ENCODE results near the gene GOLGA6C. TPM values are rescaled to one million over a fixed set of nuclear protein-coding genes. Genes with fewer than 3 reads are reported as not detected.

GOLGA6C gene
- total and polyA plus RNA-seq, 2 donors (not counting 1 experiment from before 2014, with no cell fraction given), result not detected

- no peak overlapping the region for H3K4me2 ChIP-seq (ENCODE audit: extremely low read depth, insufficient read depth, low read length)
- H3K27ac ChIP-seq (ENCODE audit: insufficient read depth, low read length), result no peak overlapping the region
- no peak for TF ChIP-seq EZH2 (IDR thresholded peaks at IDR 0.05; ENCODE audit: low read length, missing control alignments)
- TF ChIP-seq CTCF (conservative IDR thresholded peaks at IDR 0.05 in 1 of 2, IDR thresholded peaks at IDR 0.05 in 1 of 2; ENCODE audit: low read depth in 1 of 2, low read length in 2 of 2), result no peak
- peaks cover 20% of the 10 kb centered on the region for H3K36me3 ChIP-seq (ENCODE audit: control insufficient read depth, insufficient read depth, low read length)
- H3K4me1 ChIP-seq (ENCODE audit: control insufficient read depth, extremely low read depth, insufficient read depth, low read length), result no peaks in the 10 kb centered on the region
- H3K4me3 ChIP-seq (replicated peaks in 1 of 4; ENCODE audit: control extremely low read depth in 1 of 4, insufficient read depth in 1 of 4, low read depth in 3 of 4, low read length in 4 of 4), result no peak overlapping the region
- peaks cover 19% of the 10 kb centered on the region for H3K79me2 ChIP-seq (ENCODE audit: control insufficient read depth, insufficient read depth, low read length)
- H3K27me3 ChIP-seq (ENCODE audit: control insufficient read depth, insufficient read depth, low read length), result no peaks in the 10 kb centered on the region
- no peak overlapping the region for H2AFZ ChIP-seq (ENCODE audit: low read length)
- no peak overlapping the region for H3K9ac ChIP-seq (ENCODE audit: insufficient read depth, low read length)
- no peaks in the 10 kb centered on the region for H3K9me3 ChIP-seq (ENCODE audit: control insufficient read depth, insufficient read depth, low read depth, low read length)
- H4K20me1 ChIP-seq (ENCODE audit: control insufficient read depth, extremely low read depth, insufficient read depth, low read length), result peaks cover 2% of the 10 kb centered on the region
- no peak for DNase-seq (ENCODE audit: low read depth in 2 of 2)
Observed at GRCh38 chr15:75210811-75211230, 47.3 kb upstream of the GOLGA6C start.

GRCh38 chr15:75211436-75212199 is 46.5 kb upstream of the GOLGA6C start:
- Histone ChIP-seq H2AFZ (ENCODE audit: low read length) (no peak overlapping the region), H3K27me3 (ENCODE audit: control insufficient read depth, insufficient read depth, low read length) (no peaks in the 10 kb centered on the region), H3K79me2 (ENCODE audit: control insufficient read depth, insufficient read depth, low read length) (peaks cover 12% of the 10 kb centered on the region), H3K36me3 (ENCODE audit: control insufficient read depth, insufficient read depth, low read length) (peaks cover 20% of the 10 kb centered on the region), H3K4me3 (replicated peaks in 1 of 4; ENCODE audit: control extremely low read depth in 1 of 4, insufficient read depth in 1 of 4, low read depth in 3 of 4, low read length in 4 of 4) (no peak overlapping the region), H3K4me1 (ENCODE audit: control insufficient read depth, extremely low read depth, insufficient read depth, low read length) (no peaks in the 10 kb centered on the region), H3K4me2 (ENCODE audit: extremely low read depth, insufficient read depth, low read length) (no peak overlapping the region), H3K9me3 (ENCODE audit: control insufficient read depth, insufficient read depth, low read depth, low read length) (no peaks in the 10 kb centered on the region), H3K9ac (ENCODE audit: insufficient read depth, low read length) (no peak overlapping the region), H3K27ac (ENCODE audit: insufficient read depth, low read length) (no peak overlapping the region), H4K20me1 (ENCODE audit: control insufficient read depth, extremely low read depth, insufficient read depth, low read length) (peaks cover 2% of the 10 kb centered on the region)
- peak in 1 of 2 donors; percentile 2 for DNase-seq (ENCODE audit: low read depth in 2 of 2)
- TF ChIP-seq EZH2 (IDR thresholded peaks at IDR 0.05; ENCODE audit: low read length, missing control alignments) (no peak), CTCF (conservative IDR thresholded peaks at IDR 0.05 in 1 of 2, IDR thresholded peaks at IDR 0.05 in 1 of 2; ENCODE audit: low read depth in 1 of 2, low read length in 2 of 2) (no peak)

GRCh38 chr15:75212200-75212858 is 45.8 kb upstream of the GOLGA6C start:
- Histone ChIP-seq H3K4me2 (ENCODE audit: extremely low read depth, insufficient read depth, low read length) (no peak overlapping the region), H4K20me1 (ENCODE audit: control insufficient read depth, extremely low read depth, insufficient read depth, low read length) (peaks cover 2% of the 10 kb centered on the region), H3K27me3 (ENCODE audit: control insufficient read depth, insufficient read depth, low read length) (no peaks in the 10 kb centered on the region), H3K27ac (ENCODE audit: insufficient read depth, low read length) (no peak overlapping the region), H2AFZ (ENCODE audit: low read length) (no peak overlapping the region), H3K36me3 (ENCODE audit: control insufficient read depth, insufficient read depth, low read length) (peaks cover 20% of the 10 kb centered on the region), H3K9me3 (ENCODE audit: control insufficient read depth, insufficient read depth, low read depth, low read length) (no peaks in the 10 kb centered on the region), H3K79me2 (ENCODE audit: control insufficient read depth, insufficient read depth, low read length) (peaks cover 12% of the 10 kb centered on the region), H3K9ac (ENCODE audit: insufficient read depth, low read length) (no peak overlapping the region), H3K4me1 (ENCODE audit: control insufficient read depth, extremely low read depth, insufficient read depth, low read length) (no peaks in the 10 kb centered on the region), H3K4me3 (replicated peaks in 1 of 4; ENCODE audit: control extremely low read depth in 1 of 4, insufficient read depth in 1 of 4, low read depth in 3 of 4, low read length in 4 of 4) (no peak overlapping the region)
- no peak for DNase-seq (ENCODE audit: low read depth in 2 of 2)
- TF ChIP-seq CTCF (conservative IDR thresholded peaks at IDR 0.05 in 1 of 2, IDR thresholded peaks at IDR 0.05 in 1 of 2; ENCODE audit: low read depth in 1 of 2, low read length in 2 of 2) (no peak), EZH2 (IDR thresholded peaks at IDR 0.05; ENCODE audit: low read length, missing control alignments) (no peak)

All from fibroblast of lung (primary cell).